Endothelial cell of umbilical vein (primary cell): ENCODE measurements around the gene DOCK1. TPM values are rescaled to one million over a fixed set of nuclear protein-coding genes. Genes with fewer than 3 reads are reported as not detected.

Experiments used
- BruUV-seq: library from RNA; stranded (reverse); fragments of 400-500 nt; replicated peaks from 2 replicates; lab custom pipeline; 2021; lab: Mats Ljungman, UMichigan
- CTCF ChIA-PET: fragments of 300-600, 350-600 bp; sonication (Branson Sonifier 250); formaldehyde crosslinking; loops from one replicate; lab custom pipeline; 2021; ENCODE audit warnings: antibody characterized with exemption, inconsistent platforms; lab: Charles Lee
- POLR2A ChIA-PET: fragments of 300-600, 350-600 bp; sonication (Branson Sonifier 250); formaldehyde crosslinking; loops from one replicate; lab custom pipeline; 2021; ENCODE audit warnings: antibody characterized with exemption, inconsistent platforms; lab: Charles Lee
- DNase-seq: peaks from one replicate; pipeline ENCODE4 v3.0.0-alpha.2; 2011; ENCODE audit warnings: low read depth, low spot score
- FAIRE-seq: peaks from 2 replicates; lab custom pipeline; 2011; peaks lifted over from hg19 to GRCh38; lab: Jason Lieb, UNC
- H2AFZ ChIP-seq: 2 replicates; pipeline ENCODE4 v1.6.0; 2012; ENCODE audit warnings: low read depth, low read length, control low read depth, inconsistent platforms
- H3K27ac ChIP-seq: 2 replicates; pipeline ENCODE4 v1.5.1; 2011; ENCODE audit warnings: low read depth, mild to moderate bottlenecking, control low read depth, low read length, moderate library complexity; ENCODE audit not compliant: insufficient read depth
- H3K27me3 ChIP-seq, 2 experiments: 2 replicates each; pipeline versions ENCODE4 v1.6.0 to v1.6.1; 2011; ENCODE audit warnings: low read length in 2 of 2, mixed read lengths in 1 of 2; ENCODE audit not compliant: control insufficient read depth in 2 of 2, insufficient read depth in 2 of 2
- H3K36me3 ChIP-seq, 2 experiments: 2 replicates in 1 of 2; 3 replicates in 1 of 2; pipeline ENCODE4 v1.5.1; 2011; ENCODE audit warnings: low read length in 2 of 2, mild to moderate bottlenecking in 1 of 2, moderate library complexity in 1 of 2; ENCODE audit not compliant: control insufficient read depth in 2 of 2, insufficient read depth in 2 of 2; ENCODE audit errors: extremely low read depth in 1 of 2
- H3K4me1 ChIP-seq: 3 replicates; pipeline ENCODE4 v1.5.1; 2011; ENCODE audit warnings: mild to moderate bottlenecking, low read length; ENCODE audit not compliant: control insufficient read depth, insufficient read depth; ENCODE audit errors: extremely low read depth
- H3K4me2 ChIP-seq: 2 replicates; pipeline ENCODE4 v1.6.1; 2011; ENCODE audit warnings: low read length, control low read depth, mixed read lengths; ENCODE audit not compliant: insufficient read depth
- H3K4me3 ChIP-seq, 3 experiments: fragments of 200-600 bp in 1 of 3; sonication (generic), shearing (Covaris generic) in 1 of 3; replicated peaks in 1 of 3; 2 replicates each; pipeline ENCODE4 v1.5.1; 2011 to 2016; ENCODE audit warnings: control low read depth in 3 of 3, low read length in 3 of 3, mild to moderate bottlenecking in 2 of 3, inconsistent platforms in 1 of 3, low read depth in 1 of 3, moderate library complexity in 1 of 3; ENCODE audit not compliant: insufficient read depth in 1 of 3
- H3K79me2 ChIP-seq: 2 replicates; pipeline ENCODE4 v1.6.0; 2012; ENCODE audit warnings: low read length, inconsistent platforms; ENCODE audit not compliant: control insufficient read depth, insufficient read depth
- H3K9ac ChIP-seq: replicated peaks from 2 replicates; pipeline ENCODE3; 2011; ENCODE audit warnings: low read length, control low read depth; ENCODE audit not compliant: insufficient read depth; ENCODE audit errors: extremely low read depth
- H3K9me1 ChIP-seq: replicated peaks from 3 replicates; pipeline ENCODE4 v1.6.0; 2011; ENCODE audit warnings: mild to moderate bottlenecking, low read length; ENCODE audit not compliant: control insufficient read depth, insufficient read depth; ENCODE audit errors: extremely low read depth
- H3K9me3 ChIP-seq: replicated peaks from 2 replicates; pipeline ENCODE4 v1.5.1; 2012; ENCODE audit warnings: low read length, inconsistent platforms; ENCODE audit not compliant: control insufficient read depth, insufficient read depth
- H4K20me1 ChIP-seq: replicated peaks from 2 replicates; pipeline ENCODE3; 2011; ENCODE audit warnings: mild to moderate bottlenecking, low read length; ENCODE audit not compliant: control insufficient read depth, insufficient read depth; ENCODE audit errors: extremely low read depth
- CTCF ChIP-seq, 2 donors: IDR thresholded peaks; 1 replicate in 1 of 2; 2 replicates in 1 of 2; pipeline ENCODE4 v1.5.1; 2011; ENCODE audit warnings: low read length in 2 of 2, mild to moderate bottlenecking in 2 of 2, moderate library complexity in 2 of 2, control low read depth in 1 of 2, inconsistent platforms in 1 of 2, low read depth in 1 of 2; ENCODE audit not compliant: insufficient read depth in 1 of 2; ENCODE audit errors: extremely low read depth in 1 of 2
- FOS ChIP-seq: IDR thresholded peaks from 2 replicates; pipeline ENCODE4 v1.6.1; 2011; ENCODE audit warnings: mild to moderate bottlenecking, low read length, moderate library complexity, borderline replicate concordance; ENCODE audit not compliant: insufficient read depth
- JUN ChIP-seq: IDR thresholded peaks from 2 replicates; pipeline ENCODE4 v1.6.1; 2011; ENCODE audit warnings: borderline replicate concordance, low read depth; ENCODE audit not compliant: insufficient read length, insufficient read depth
- MAX ChIP-seq: IDR thresholded peaks from 2 replicates; pipeline ENCODE4 v1.6.1; 2011; ENCODE audit not compliant: insufficient read depth, insufficient read length
- POLR2A ChIP-seq: IDR thresholded peaks from 2 replicates; pipeline ENCODE4 v1.6.1; 2012; ENCODE audit warnings: low read depth, mild to moderate bottlenecking, control low read depth, low read length
- POLR2AphosphoS5 ChIP-seq: IDR thresholded peaks from 2 replicates; pipeline ENCODE4 v1.6.1; 2012; ENCODE audit warnings: low read depth, mild to moderate bottlenecking, control low read depth, low read length, moderate library complexity; ENCODE audit not compliant: insufficient read depth
- dilution Hi-C: fragments of 300-500 bp; cut with MboI; formaldehyde crosslinking; loops from one replicate; pipeline ENCODE4 v1.15.0; 2019; ENCODE audit warnings: low sequenced_read_pairs; ENCODE audit not compliant: extremely low pct_ligation_motif_present
- intact Hi-C: fragments of 100-400 bp; cut with micrococcal nuclease; formaldehyde crosslinking; loops from one replicate; pipeline ENCODE4 v1.10.0; 2022
- polyA plus RNA-seq, 4 experiments: library from polyadenylated mRNA; depleted of rRNA in 3 of 4; stranded (reverse) in 3 of 4; unstranded in 1 of 4; fragments of >200 nt; gene quantifications; 2 replicates each; pipeline versions ENCODE4 v1.2.1 to v1.2.3, GENCODE V29; 2011 to 2012; ENCODE audit warnings: missing spikeins in 1 of 4
- total RNA-seq: library from RNA; stranded (reverse); gene quantifications from 2 replicates; pipeline ENCODE4 v1.2.3, GENCODE V29; 2021

Gene DOCK1
- total and polyA plus RNA-seq, 2 donors (not counting 3 experiments of a cell fraction or from before 2014, with no cell fraction given) = 22.5 to 83.1 TPM

- Histone ChIP-seq H3K9ac (no peak overlapping the region), H2AFZ (no peak overlapping the region), H3K27me3 (no peaks in the 10 kb centered on the region), H3K9me3 (no peaks in the 10 kb centered on the region), H3K4me2 (no peak overlapping the region), H3K36me3 (no peaks in the 10 kb centered on the region), H3K4me3 (no peak overlapping the region), H4K20me1 (peaks cover 12% of the 10 kb centered on the region), H3K9me1 (peaks cover 3% of the 10 kb centered on the region), H3K27ac (no peak overlapping the region), H3K4me1 (no peaks in the 10 kb centered on the region), H3K79me2 (peaks cover 95% of the 10 kb centered on the region)
- CTCF ChIA-PET = no interaction called here
- POLR2A ChIA-PET = no interaction called here
- intact Hi-C loops = no loop called here
- FAIRE-seq (no peak), DNase-seq (no peak)
- dilution Hi-C loops = no loop called here
- TF ChIP-seq POLR2A (no peak), CTCF (IDR thresholded peaks at IDR 0.05; ENCODE audit: extremely low read depth in 1 of 2, insufficient read depth in 1 of 2, low read depth in 1 of 2, low read length in 2 of 2) (no peak), MAX (no peak), POLR2AphosphoS5 (no peak), FOS (no peak), JUN (no peak)
- no TSS peak for BruUV-seq
Measured at GRCh38 chr10:126911301-126911700, 6.1 kb downstream of the DOCK1 start.
